Osteoblast (primary cell): Measurements from ENCODE around the gene RALY. TPM values are rescaled to one million over a fixed set of nuclear protein-coding genes. Genes with fewer than 3 reads are reported as not detected.

ENCODE experiments used
- DNase-seq: peaks from one replicate; pipeline ENCODE4 v3.0.0; 2011; ENCODE audit warnings: low spot score, mixed read lengths; ENCODE audit not compliant: insufficient read length; ENCODE audit errors: missing footprints
- H2AFZ ChIP-seq: 2 replicates; pipeline ENCODE4 v1.6.0; 2011; ENCODE audit warnings: mild to moderate bottlenecking, low read length
- H3K27ac ChIP-seq: 2 replicates; pipeline ENCODE4 v1.5.1; 2011; ENCODE audit warnings: mild to moderate bottlenecking, low read depth, low read length, moderate library complexity
- H3K27me3 ChIP-seq: 2 replicates; pipeline ENCODE4 v1.6.0; 2012; ENCODE audit warnings: mild to moderate bottlenecking, control low read depth, inconsistent platforms, low read length, moderate library complexity; ENCODE audit not compliant: insufficient read depth
- H3K36me3 ChIP-seq: 2 replicates; pipeline ENCODE4 v1.5.1; 2011; ENCODE audit warnings: mild to moderate bottlenecking, low read length, control low read depth, moderate library complexity; ENCODE audit not compliant: insufficient read depth
- H3K4me1 ChIP-seq: 2 replicates; pipeline ENCODE4 v1.5.1; 2011; ENCODE audit warnings: mild to moderate bottlenecking, low read length, control low read depth, moderate library complexity; ENCODE audit not compliant: insufficient read depth
- H3K4me2 ChIP-seq: 2 replicates; pipeline ENCODE4 v1.6.0; 2011; ENCODE audit warnings: mild to moderate bottlenecking, low read length; ENCODE audit not compliant: insufficient read depth
- H3K4me3 ChIP-seq: fragments of 200-600 bp; sonication (generic); 3 replicates; pipeline ENCODE4 v1.5.1; 2012; ENCODE audit warnings: mild to moderate bottlenecking, low read length, inconsistent platforms; ENCODE audit not compliant: insufficient read depth
- H3K79me2 ChIP-seq: 2 replicates; pipeline ENCODE4 v1.6.0; 2012; ENCODE audit warnings: mild to moderate bottlenecking, low read length, control low read depth, inconsistent platforms; ENCODE audit not compliant: insufficient read depth
- H3K9me3 ChIP-seq: 2 replicates; pipeline ENCODE4 v1.5.1; 2011; ENCODE audit warnings: low read depth, low read length, control low read depth
- H4K20me1 ChIP-seq: 2 replicates; pipeline ENCODE4 v1.6.0; 2012; ENCODE audit warnings: mild to moderate bottlenecking, low read length, control low read depth; ENCODE audit not compliant: insufficient read depth
- total RNA-seq: library from RNA; depleted of rRNA; stranded (reverse); fragments of >200 nt; gene quantifications from 2 replicates; pipeline ENCODE4 v1.2.3, GENCODE V29; 2012
- TF ChIP-seq, protein P1 (sequence below): IDR thresholded peaks from 2 replicates; pipeline ENCODE4 v1.5.1; 2011; ENCODE audit warnings: mild to moderate bottlenecking, low read depth, low read length, moderate library complexity; ENCODE audit errors: extremely low read depth

Gene RALY
- total RNA-seq, 1 donor: 77.1 TPM

DNA sequence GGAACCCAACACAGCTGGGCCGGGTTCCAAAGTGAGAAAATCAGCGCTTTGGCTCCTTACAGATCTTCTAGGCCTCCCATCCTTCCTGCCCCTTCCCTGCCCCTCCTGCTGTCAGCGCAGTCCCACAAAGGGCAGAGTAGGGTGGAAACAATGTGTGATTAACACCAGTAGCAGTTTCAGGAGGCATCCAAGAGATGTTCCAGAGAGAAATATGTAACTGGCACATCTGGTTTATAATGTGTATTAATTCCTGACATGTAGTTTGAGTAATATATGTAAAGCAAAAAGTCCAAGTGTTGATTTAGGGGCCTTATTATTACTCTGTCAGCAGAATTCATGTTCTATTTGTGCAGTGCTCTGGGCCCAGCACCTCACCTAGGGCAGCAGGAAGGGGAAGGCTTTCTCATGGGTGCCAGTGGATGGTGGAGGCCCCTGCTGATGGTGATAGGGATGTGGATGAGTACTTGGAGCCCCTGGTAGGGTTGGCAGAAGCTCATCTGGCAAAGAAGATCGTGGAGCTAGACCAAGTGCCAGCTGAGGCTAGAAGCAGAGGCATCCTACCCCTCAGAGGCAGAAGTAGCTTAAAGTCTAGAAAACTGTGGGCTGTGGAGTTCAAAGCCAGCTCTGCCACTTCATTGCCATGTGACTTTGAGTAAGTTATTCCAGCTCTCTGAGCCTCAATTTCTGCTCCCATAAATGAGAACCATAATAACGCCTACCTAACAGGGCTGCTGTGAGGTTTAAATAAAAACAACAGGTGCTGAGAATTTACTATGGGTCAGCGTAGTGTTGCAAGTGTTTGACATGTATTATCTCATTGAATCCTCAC, 22.4 kb upstream of the RALY start:
- no peaks in the 10 kb centered on the region for H3K4me1 ChIP-seq
- H3K4me3 ChIP-seq: no peak overlapping the region
- H3K4me2 ChIP-seq: no peak overlapping the region
- H2AFZ ChIP-seq: no peak overlapping the region
- DNase-seq: no peak
- H3K27me3 ChIP-seq: no peaks in the 10 kb centered on the region
- no peaks in the 10 kb centered on the region for H4K20me1 ChIP-seq
- TF ChIP-seq, protein P1, sequence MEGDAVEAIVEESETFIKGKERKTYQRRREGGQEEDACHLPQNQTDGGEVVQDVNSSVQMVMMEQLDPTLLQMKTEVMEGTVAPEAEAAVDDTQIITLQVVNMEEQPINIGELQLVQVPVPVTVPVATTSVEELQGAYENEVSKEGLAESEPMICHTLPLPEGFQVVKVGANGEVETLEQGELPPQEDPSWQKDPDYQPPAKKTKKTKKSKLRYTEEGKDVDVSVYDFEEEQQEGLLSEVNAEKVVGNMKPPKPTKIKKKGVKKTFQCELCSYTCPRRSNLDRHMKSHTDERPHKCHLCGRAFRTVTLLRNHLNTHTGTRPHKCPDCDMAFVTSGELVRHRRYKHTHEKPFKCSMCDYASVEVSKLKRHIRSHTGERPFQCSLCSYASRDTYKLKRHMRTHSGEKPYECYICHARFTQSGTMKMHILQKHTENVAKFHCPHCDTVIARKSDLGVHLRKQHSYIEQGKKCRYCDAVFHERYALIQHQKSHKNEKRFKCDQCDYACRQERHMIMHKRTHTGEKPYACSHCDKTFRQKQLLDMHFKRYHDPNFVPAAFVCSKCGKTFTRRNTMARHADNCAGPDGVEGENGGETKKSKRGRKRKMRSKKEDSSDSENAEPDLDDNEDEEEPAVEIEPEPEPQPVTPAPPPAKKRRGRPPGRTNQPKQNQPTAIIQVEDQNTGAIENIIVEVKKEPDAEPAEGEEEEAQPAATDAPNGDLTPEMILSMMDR: no peak
- H3K36me3 ChIP-seq: no peaks in the 10 kb centered on the region
- no peaks in the 10 kb centered on the region for H3K9me3 ChIP-seq
- H3K27ac ChIP-seq: no peak overlapping the region
- no peaks in the 10 kb centered on the region for H3K79me2 ChIP-seq

DNA sequence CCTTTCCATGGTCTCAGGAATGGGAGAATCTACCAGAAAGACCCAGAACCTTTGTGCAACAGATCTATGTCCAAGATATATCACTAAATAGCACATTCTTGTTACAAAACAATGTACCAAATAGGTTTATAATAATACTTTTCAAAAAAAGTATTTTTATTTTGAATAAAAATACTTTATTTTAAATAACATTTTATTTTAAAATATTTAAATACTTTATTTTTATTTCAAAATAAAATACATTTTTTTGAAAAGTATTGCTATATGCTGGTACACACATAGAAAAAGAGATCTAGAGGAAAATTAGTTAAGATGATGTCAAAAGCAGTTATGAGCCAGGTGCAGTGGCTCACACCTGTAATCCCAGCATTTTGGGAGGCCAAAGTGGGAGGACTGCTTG, 16.8 kb upstream of the RALY start:
- TF ChIP-seq, protein P1: no peak
- Histone ChIP-seq H3K4me2 (no peak overlapping the region), H4K20me1 (no peaks in the 10 kb centered on the region), H3K4me1 (no peaks in the 10 kb centered on the region), H3K4me3 (no peak overlapping the region), H3K9me3 (no peaks in the 10 kb centered on the region), H3K27ac (no peak overlapping the region), H2AFZ (no peak overlapping the region), H3K36me3 (no peaks in the 10 kb centered on the region), H3K27me3 (peaks cover 10% of the 10 kb centered on the region), H3K79me2 (no peaks in the 10 kb centered on the region)
- no peak for DNase-seq

DNA sequence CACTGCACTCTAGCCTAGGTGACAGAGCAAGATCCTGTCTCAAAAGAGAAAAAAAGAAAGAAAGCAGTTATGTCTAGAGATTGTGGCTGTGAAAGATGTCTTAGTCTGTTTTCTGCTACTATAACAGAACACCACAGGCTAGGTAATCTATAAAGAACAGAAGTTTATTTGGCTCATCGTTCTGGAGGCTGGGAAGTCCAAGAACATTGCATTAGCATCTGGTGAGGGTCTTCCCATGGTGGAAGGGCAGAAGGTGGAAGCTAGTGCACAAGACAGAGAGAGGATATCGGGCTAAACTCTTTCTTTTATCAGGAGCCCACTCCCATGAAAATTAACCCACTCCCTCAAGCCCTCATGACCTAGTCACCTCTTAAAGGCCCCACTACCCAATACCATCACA, 16.2 kb upstream of the RALY start:
- no peaks in the 10 kb centered on the region for H3K79me2 ChIP-seq
- no peaks in the 10 kb centered on the region for H4K20me1 ChIP-seq
- H3K4me2 ChIP-seq: no peak overlapping the region
- H3K9me3 ChIP-seq: no peaks in the 10 kb centered on the region
- no peak overlapping the region for H2AFZ ChIP-seq
- H3K27me3 ChIP-seq: peaks cover 10% of the 10 kb centered on the region
- no peaks in the 10 kb centered on the region for H3K36me3 ChIP-seq
- TF ChIP-seq, protein P1: no peak
- DNase-seq: no peak
- H3K4me3 ChIP-seq: no peak overlapping the region
- no peaks in the 10 kb centered on the region for H3K4me1 ChIP-seq
- no peak overlapping the region for H3K27ac ChIP-seq

DNA sequence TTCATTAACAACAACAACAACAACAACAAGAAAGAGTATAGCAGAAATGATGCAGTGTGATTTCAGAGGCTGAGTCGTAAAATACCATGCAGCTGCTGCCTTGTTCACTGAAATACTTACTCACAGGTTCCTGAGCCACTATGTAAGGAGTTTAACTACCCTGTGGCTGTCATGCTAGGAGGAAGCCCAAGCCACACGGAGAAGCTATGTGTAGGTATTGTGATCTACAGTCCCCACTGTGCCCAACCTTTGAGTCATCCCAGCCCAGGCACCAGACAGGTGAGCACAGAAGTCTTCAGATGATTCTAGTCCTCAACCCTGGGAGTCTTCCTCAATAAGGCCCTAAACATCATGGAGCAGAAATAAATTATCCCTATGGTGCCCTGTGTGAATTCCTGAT, 14.6 kb upstream of the RALY start:
- no peak overlapping the region for H2AFZ ChIP-seq
- DNase-seq: no peak
- TF ChIP-seq, protein P1: no peak
- no peaks in the 10 kb centered on the region for H3K9me3 ChIP-seq
- no peaks in the 10 kb centered on the region for H3K79me2 ChIP-seq
- no peak overlapping the region for H3K27ac ChIP-seq
- no peaks in the 10 kb centered on the region for H3K4me1 ChIP-seq
- H3K4me2 ChIP-seq: no peak overlapping the region
- no peak overlapping the region for H3K4me3 ChIP-seq
- no peaks in the 10 kb centered on the region for H3K36me3 ChIP-seq
- H3K27me3 ChIP-seq: peaks cover 10% of the 10 kb centered on the region
- H4K20me1 ChIP-seq: no peaks in the 10 kb centered on the region
